Body of pancreas (tissue), 4 donors: ENCODE results near the gene DOP1B.

Source experiments
- POLR2A ChIP-seq, 3 donors: fragments of 450-650 bp; IDR thresholded peaks; one replicate each; pipeline ENCODE4 v1.6.1; 2016; ENCODE audit warnings: antibody characterized with exemption in 3 of 3, mild to moderate bottlenecking in 2 of 3
- TF ChIP-seq, protein P1 (sequence below), 7 experiments: fragments of 450-650 bp in 4 of 7; fragments of 200-600 bp in 3 of 7; sonication (generic) in 3 of 7; IDR thresholded peaks; one replicate each; pipeline ENCODE4 v1.5.1; 2016 to 2019; ENCODE audit warnings: antibody characterized with exemption in 7 of 7

DNA sequence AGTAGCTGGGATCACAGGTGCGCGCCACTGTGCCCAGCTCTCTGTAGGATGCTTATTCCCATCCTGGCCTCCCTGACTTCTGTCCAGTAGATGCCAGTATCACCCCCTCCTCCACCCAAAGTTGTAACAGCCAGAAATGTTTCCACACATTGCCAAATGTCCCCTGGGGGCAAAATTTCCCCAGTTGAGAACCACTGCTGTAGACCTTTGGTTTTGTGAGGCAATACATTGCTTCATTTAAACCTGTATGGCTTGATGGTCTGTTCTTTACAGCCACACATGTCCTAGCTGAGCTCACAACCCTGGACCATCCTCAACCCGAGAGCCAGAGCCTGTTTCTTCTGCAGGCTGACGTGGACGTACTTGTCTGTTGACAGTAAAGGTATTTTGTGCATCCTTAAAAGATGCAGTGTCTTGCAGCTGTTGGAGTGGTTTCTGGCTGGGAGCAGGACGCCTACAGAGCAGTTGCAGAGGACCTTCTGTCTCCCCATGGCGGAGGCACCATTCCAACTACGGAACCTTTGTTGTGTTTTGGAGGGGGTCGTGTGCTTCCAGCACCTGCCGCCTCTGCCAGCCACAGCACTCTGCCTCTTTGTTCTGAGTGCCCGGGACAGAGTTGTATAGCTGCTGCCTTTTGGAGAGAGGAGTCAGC lies 26.6 kb downstream of the DOP1B start:
- TF ChIP-seq, protein P1, sequence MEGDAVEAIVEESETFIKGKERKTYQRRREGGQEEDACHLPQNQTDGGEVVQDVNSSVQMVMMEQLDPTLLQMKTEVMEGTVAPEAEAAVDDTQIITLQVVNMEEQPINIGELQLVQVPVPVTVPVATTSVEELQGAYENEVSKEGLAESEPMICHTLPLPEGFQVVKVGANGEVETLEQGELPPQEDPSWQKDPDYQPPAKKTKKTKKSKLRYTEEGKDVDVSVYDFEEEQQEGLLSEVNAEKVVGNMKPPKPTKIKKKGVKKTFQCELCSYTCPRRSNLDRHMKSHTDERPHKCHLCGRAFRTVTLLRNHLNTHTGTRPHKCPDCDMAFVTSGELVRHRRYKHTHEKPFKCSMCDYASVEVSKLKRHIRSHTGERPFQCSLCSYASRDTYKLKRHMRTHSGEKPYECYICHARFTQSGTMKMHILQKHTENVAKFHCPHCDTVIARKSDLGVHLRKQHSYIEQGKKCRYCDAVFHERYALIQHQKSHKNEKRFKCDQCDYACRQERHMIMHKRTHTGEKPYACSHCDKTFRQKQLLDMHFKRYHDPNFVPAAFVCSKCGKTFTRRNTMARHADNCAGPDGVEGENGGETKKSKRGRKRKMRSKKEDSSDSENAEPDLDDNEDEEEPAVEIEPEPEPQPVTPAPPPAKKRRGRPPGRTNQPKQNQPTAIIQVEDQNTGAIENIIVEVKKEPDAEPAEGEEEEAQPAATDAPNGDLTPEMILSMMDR (IDR thresholded peaks at IDR 0.05) = no peak
- TF ChIP-seq POLR2A (IDR thresholded peaks at IDR 0.05) = no peak
